Fibroblast of skin of right biceps (primary cell): Measurements from ENCODE around the gene RAET1G.
"Not testable (repeated sequence)": the region's sequence is repeated elsewhere in the genome, so short reads cannot be mapped to it uniquely, and the experiment has no call there.

Experiments
- DNase-seq: peaks from one replicate; pipeline ENCODE4 v3.0.0-alpha.2; 2013

The RAET1G gene

GRCh38 chr6:149933036-149933435 is 10.1 kb upstream of the RAET1G start:
- DNase-seq, result no peak

GRCh38 chr6:149931501-149931900 is 8.6 kb upstream of the RAET1G start:
- DNase-seq, result no peak

- no peak for DNase-seq
Measured at GRCh38 chr6:149929422-149929821, 6.5 kb upstream of the RAET1G start.

- DNase-seq, result not testable (repeated sequence)
Measured at GRCh38 chr6:149927025-149927424, 4.1 kb upstream of the RAET1G start.

- peak; percentile 81 for DNase-seq
Measured at GRCh38 chr6:149925974-149926777, 3.3 kb upstream of the RAET1G start.

GRCh38 chr6:149925253-149925973 is 2.5 kb upstream of the RAET1G start:
- no peak for DNase-seq

- DNase-seq, result no peak
Measured at GRCh38 chr6:149924933-149925252, 2.0 kb upstream of the RAET1G start.

- DNase-seq, result no peak
Measured at GRCh38 chr6:149924206-149924932, 1.4 kb upstream of the RAET1G start.

- DNase-seq, result no peak
Measured at GRCh38 chr6:149923327-149923986, 536 bp upstream of the RAET1G start.

- not testable (repeated sequence) for DNase-seq
Measured at GRCh38 chr6:149922091-149922490, 830 bp downstream of the RAET1G start.

GRCh38 chr6:149921361-149921760 is 1.6 kb downstream of the RAET1G start:
- DNase-seq, result no peak

- DNase-seq, result no peak
Measured at GRCh38 chr6:149919834-149920225, 3.1 kb downstream of the RAET1G start.

- DNase-seq, result not testable (repeated sequence)
Measured at GRCh38 chr6:149919126-149919833, 3.6 kb downstream of the RAET1G start.

GRCh38 chr6:149918151-149918905 is 4.6 kb downstream of the RAET1G start:
- no peak for DNase-seq

- no peak for DNase-seq
Measured at GRCh38 chr6:149917679-149918078, 5.2 kb downstream of the RAET1G start.

GRCh38 chr6:149915970-149916865 is 6.7 kb downstream of the RAET1G start:
- DNase-seq, result no peak

- DNase-seq, result no peak
Measured at GRCh38 chr6:149913540-149914240, 9.2 kb downstream of the RAET1G start.

GRCh38 chr6:149913085-149913484 is 9.8 kb downstream of the RAET1G start:
- no peak for DNase-seq

- DNase-seq, result not testable (repeated sequence)
Measured at GRCh38 chr6:149912680-149913079, 10.2 kb downstream of the RAET1G start.

GRCh38 chr6:149910721-149911151 is 12.2 kb downstream of the RAET1G start:
- DNase-seq, result no peak
